ENCODE results near the gene TRIM8.
A peak's percentile ranks its signal among the peaks of the same experiment; 100 is the strongest.

The TRIM8 gene

DNA sequence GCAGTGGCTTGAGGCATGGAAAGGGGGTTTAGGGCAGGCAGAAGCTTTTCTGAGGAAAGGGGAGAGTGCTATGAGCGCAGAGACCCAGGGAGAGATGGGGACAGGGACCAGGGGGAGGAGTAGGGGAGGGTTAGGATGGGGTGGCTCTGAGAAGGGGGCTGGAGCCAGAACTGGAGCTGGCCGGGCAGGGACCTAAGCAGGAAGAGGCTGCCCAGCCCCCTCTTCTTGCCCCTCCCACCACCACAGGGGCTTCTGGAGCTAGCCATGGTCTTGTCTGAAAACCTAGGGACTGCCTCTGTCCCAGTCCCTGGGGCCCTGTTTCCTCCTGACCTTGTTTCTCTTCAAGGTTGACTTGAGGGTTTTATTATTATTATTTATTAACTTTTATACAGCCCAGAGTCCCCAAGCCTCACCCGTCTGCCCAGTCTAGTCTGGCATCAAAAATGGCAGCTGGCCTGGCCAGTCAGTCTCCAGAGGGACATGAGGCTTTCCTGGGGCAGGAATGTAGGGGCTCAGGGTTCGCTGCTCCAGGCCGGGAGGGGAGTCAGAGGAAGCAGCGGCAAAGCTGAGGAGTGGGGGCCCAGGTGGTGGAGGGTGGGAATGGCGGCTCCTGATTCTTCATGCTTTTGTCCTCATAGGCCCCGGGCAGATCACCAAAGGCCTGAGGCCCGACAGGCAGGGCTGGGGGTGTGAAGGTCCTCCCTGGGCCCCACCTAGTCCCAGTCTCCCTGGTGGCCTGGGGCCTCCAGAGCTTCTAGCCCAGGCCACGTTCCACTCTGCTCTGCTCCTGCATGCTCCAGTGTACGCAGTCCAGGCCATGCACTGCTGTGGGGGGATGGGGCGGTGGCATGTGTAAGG is 5.7 kb downstream of the TRIM8 start:
- peak overlapping the region; percentile 77 to 89 for H3K4me3 ChIP-seq (ENCODE audit: low read depth in 1 of 2, low read length in 2 of 2)
- peak overlapping the region; percentile 45 for H3K27ac ChIP-seq (ENCODE audit: low read depth, low read length)
- H3K36me3 ChIP-seq (ENCODE audit: control insufficient read depth in 1 of 2, insufficient read depth in 2 of 2, low read length in 2 of 2): peaks cover 23 to 47% of the 10 kb centered on the region in 2 donors
- no peaks in the 10 kb centered on the region for H3K9me3 ChIP-seq (ENCODE audit: control insufficient read depth in 1 of 2, low read length in 2 of 2)
- peaks cover 78 to 86% of the 10 kb centered on the region in 2 donors for H3K4me1 ChIP-seq (ENCODE audit: control insufficient read depth in 1 of 2, insufficient read depth in 2 of 2, low read length in 2 of 2)
- H3K27me3 ChIP-seq (ENCODE audit: control insufficient read depth in 1 of 2, insufficient read depth in 2 of 2, low read length in 2 of 2): no peaks in the 10 kb centered on the region
- H3K9ac ChIP-seq (ENCODE audit: low read depth in 1 of 2, low read length in 2 of 2): peak overlapping the region; percentile 39 to 97

DNA sequence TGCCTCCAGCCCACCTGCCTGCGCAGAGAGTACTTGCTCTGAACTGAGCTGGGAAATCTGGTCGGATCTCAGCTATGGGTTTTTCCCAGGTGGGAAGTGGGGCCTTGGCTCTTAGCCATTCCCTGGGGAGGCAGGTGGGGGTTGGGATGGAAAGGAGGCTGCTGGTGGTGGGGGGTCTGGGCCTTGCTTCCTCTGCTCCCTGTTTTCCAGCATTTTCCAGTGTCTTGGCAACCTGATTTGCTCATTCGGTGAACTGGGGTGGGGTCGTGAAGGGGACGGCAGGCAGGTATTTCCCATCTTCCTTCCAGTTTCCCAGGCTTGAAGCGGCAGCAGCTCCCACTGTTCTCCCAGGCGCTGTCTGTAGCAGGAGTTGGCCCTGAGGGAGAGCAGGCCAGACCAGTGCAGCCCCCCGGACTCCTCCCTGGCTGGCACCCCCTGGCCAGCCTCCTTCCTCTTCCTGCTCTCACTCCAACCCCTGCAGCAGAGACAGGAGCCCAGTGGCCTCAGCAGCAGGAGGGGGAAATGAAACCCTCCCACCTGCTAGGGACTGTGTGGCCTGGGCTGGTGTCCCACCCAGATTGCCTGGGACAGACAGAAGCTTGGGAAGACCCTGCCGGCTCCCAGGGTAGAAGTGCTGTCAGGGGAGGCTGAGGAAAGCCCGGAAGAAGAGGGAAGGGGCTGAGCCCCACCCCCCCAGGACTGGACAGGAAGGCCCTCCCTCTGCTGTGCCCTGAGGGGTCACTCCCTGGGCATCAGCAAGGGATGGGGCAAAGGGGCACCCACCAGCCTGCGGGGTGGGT is 6.6 kb downstream of the TRIM8 start:
- Histone ChIP-seq H3K27me3 (ENCODE audit: control insufficient read depth in 1 of 2, insufficient read depth in 2 of 2, low read length in 2 of 2) (no peaks in the 10 kb centered on the region), H3K4me1 (ENCODE audit: control insufficient read depth in 1 of 2, insufficient read depth in 2 of 2, low read length in 2 of 2) (peaks cover 83 to 84% of the 10 kb centered on the region in 2 donors), H3K9me3 (ENCODE audit: control insufficient read depth in 1 of 2, low read length in 2 of 2) (no peaks in the 10 kb centered on the region), H3K36me3 (ENCODE audit: control insufficient read depth in 1 of 2, insufficient read depth in 2 of 2, low read length in 2 of 2) (peaks cover 31 to 55% of the 10 kb centered on the region in 2 donors), H3K27ac (ENCODE audit: low read depth, low read length) (no peak overlapping the region), H3K9ac (ENCODE audit: low read depth in 1 of 2, low read length in 2 of 2) (peak overlapping the region; percentile 32 to 36), H3K4me3 (ENCODE audit: low read depth in 1 of 2, low read length in 2 of 2) (peak overlapping the region; percentile 16 to 41)

DNA sequence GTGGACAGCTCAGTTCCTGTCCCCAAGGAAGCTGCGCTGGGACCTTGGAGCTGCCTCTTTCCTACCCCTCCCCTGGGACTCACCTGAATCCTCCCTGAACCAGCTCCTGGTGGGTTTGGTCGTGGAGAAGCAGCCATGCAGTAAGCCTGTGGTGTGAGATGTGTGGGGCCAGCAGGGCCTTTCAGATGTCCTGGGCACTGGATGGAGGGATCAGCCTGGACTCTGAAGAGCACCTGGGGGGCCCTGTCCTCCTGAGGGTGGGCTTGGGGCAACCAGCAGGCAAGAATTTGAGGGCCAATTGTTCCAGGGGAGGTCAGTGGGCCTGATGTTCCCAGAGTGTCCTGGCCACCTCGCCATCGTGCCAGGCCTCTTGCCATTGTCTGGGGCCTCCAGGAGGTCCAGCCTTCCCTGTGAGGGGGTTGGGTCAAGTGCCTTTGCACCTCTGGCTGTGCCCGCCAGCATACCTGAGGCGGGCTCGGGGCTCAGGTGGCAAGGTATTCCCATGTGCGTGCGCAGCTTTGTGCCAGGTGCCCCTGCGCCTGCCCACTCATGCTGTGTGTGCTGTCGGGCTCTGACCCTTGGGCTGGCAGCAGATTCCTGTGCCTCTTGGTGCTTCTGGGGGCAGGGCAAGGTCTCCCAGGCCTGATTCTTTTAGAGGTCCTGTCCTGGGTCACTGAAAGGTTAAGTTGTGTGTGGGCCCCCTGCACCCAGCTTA is 7.3 kb downstream of the TRIM8 start:
- peaks cover 38 to 62% of the 10 kb centered on the region in 2 donors for H3K36me3 ChIP-seq (ENCODE audit: control insufficient read depth in 1 of 2, insufficient read depth in 2 of 2, low read length in 2 of 2)
- peaks cover 83 to 88% of the 10 kb centered on the region in 2 donors for H3K4me1 ChIP-seq (ENCODE audit: control insufficient read depth in 1 of 2, insufficient read depth in 2 of 2, low read length in 2 of 2)
- no peaks in the 10 kb centered on the region for H3K27me3 ChIP-seq (ENCODE audit: control insufficient read depth in 1 of 2, insufficient read depth in 2 of 2, low read length in 2 of 2)
- peak overlapping the region in 1 of 2 donors; percentile 5 for H3K4me3 ChIP-seq (ENCODE audit: low read depth in 1 of 2, low read length in 2 of 2)
- no peaks in the 10 kb centered on the region for H3K9me3 ChIP-seq (ENCODE audit: control insufficient read depth in 1 of 2, low read length in 2 of 2)
- H3K27ac ChIP-seq (ENCODE audit: low read depth, low read length): no peak overlapping the region
- peak overlapping the region; percentile 32 to 36 for H3K9ac ChIP-seq (ENCODE audit: low read depth in 1 of 2, low read length in 2 of 2)

DNA sequence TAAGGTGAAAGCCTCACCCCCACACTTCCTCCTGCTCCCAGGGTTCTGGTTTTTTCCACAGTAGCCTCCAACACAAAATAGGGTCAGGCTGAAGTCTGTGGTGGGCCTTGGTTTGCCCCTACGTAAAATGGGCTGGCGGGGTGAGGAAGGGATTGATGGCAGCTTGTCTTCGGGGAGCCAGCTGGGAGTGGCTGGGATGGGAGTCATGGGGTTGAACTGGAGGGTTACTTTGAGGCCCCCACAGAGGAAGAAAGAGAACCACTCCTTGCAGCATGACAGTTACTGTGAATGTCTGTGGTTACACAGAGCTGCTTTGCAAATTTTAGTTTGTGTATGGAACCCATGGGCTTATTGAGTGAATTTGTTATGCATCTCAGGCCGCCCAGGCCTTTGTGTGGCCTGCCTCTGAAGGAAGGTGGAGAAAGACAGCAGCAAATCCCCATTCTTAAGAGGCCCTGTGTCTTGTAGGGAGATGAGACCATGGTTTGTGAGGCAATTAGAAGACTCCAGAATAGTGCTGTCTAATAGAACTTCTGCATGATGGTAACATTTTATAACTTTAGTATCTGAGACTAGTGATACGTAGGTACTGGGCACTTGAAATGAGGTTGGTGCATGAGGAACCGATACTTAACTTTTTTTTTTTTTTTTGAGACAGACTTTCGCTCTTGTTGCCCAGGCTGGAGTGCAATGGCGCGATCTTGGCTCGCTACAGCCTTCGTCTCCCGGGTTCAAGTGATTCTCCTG is 8.1 kb downstream of the TRIM8 start:
- Histone ChIP-seq H3K9me3 (ENCODE audit: control insufficient read depth in 1 of 2, low read length in 2 of 2) (no peaks in the 10 kb centered on the region), H3K27me3 (ENCODE audit: control insufficient read depth in 1 of 2, insufficient read depth in 2 of 2, low read length in 2 of 2) (no peaks in the 10 kb centered on the region), H3K27ac (ENCODE audit: low read depth, low read length) (no peak overlapping the region), H3K4me1 (ENCODE audit: control insufficient read depth in 1 of 2, insufficient read depth in 2 of 2, low read length in 2 of 2) (peaks cover 82 to 88% of the 10 kb centered on the region in 2 donors), H3K4me3 (ENCODE audit: low read depth in 1 of 2, low read length in 2 of 2) (peak overlapping the region in 1 of 2 donors; percentile 19), H3K9ac (ENCODE audit: low read depth in 1 of 2, low read length in 2 of 2) (no peak overlapping the region), H3K36me3 (ENCODE audit: control insufficient read depth in 1 of 2, insufficient read depth in 2 of 2, low read length in 2 of 2) (peaks cover 42 to 69% of the 10 kb centered on the region in 2 donors)

DNA sequence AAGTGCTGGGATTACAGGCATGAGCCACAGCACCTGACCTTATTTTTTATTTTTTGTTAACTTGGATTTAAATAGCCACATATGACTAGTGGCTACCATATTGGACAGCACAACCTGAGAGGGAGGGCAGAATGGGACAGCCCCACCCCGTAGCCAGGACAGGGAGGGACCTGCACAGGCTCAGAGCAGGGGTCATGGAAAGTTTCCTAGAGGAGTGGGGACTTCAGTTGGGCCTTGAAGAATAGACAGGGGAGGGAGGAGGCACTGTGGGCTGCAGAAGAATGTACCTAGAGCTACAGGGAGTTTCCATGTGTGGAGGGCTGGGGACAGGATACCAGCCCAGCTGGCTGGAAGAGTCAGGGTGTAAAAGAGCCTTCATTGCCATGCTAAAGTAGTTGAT is 8.8 kb downstream of the TRIM8 start:
- peaks cover 37 to 68% of the 10 kb centered on the region in 2 donors for H3K36me3 ChIP-seq (ENCODE audit: control insufficient read depth in 1 of 2, insufficient read depth in 2 of 2, low read length in 2 of 2)
- no peak overlapping the region for H3K27ac ChIP-seq (ENCODE audit: low read depth, low read length)
- no peak overlapping the region for H3K9ac ChIP-seq (ENCODE audit: low read depth in 1 of 2, low read length in 2 of 2)
- H3K4me1 ChIP-seq (ENCODE audit: control insufficient read depth in 1 of 2, insufficient read depth in 2 of 2, low read length in 2 of 2): peaks cover 80 to 87% of the 10 kb centered on the region in 2 donors
- no peaks in the 10 kb centered on the region for H3K9me3 ChIP-seq (ENCODE audit: control insufficient read depth in 1 of 2, low read length in 2 of 2)
- H3K27me3 ChIP-seq (ENCODE audit: control insufficient read depth in 1 of 2, insufficient read depth in 2 of 2, low read length in 2 of 2): no peaks in the 10 kb centered on the region
- no peak overlapping the region for H3K4me3 ChIP-seq (ENCODE audit: low read depth in 1 of 2, low read length in 2 of 2)

DNA sequence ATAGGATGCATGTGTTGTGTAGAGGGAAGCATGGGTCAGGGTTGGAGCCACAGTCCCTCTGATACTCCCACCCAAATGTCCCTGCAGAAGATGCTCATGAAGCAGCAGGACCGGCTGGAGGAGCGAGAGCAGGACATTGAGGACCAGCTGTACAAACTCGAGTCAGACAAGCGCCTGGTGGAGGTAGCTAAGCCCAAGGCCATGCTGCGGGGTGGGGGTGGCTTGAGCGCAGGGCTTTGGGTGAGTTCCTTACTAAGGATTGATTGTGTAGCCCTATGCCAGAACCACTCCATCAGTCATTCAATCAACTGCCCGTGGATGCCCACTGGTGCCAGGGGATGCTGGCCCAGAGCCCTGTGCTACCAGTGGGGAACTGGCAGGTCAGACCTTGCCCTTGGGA is 10.3 kb downstream of the TRIM8 start:
- Histone ChIP-seq H3K4me1 (ENCODE audit: control insufficient read depth in 1 of 2, insufficient read depth in 2 of 2, low read length in 2 of 2) (peaks cover 74 to 79% of the 10 kb centered on the region in 2 donors), H3K27me3 (ENCODE audit: control insufficient read depth in 1 of 2, insufficient read depth in 2 of 2, low read length in 2 of 2) (no peaks in the 10 kb centered on the region)

DNA sequence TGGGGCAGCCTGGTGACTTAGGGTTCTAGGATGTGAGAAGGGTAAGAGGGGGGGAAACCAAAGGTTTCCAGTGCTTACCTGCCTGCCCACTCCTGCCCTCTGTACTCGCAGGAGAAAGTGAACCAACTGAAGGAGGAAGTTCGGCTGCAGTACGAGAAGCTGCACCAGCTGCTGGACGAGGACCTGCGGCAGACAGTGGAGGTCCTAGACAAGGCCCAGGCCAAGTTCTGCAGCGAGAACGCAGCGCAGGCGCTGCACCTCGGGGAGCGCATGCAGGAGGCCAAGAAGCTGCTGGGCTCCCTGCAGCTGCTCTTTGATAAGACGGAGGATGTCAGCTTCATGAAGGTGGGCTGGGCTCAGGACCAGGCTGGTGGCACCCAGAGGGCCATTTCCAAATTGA is 10.7 kb downstream of the TRIM8 start:
- H3K36me3 ChIP-seq (ENCODE audit: control insufficient read depth in 1 of 2, insufficient read depth in 2 of 2, low read length in 2 of 2): peaks cover 37 to 70% of the 10 kb centered on the region in 2 donors

More for the DNA sequence above, 10.3 kb downstream of the TRIM8 start:
- Histone ChIP-seq H3K4me3 (ENCODE audit: low read depth in 1 of 2, low read length in 2 of 2) (no peak overlapping the region), H3K9me3 (ENCODE audit: control insufficient read depth in 1 of 2, low read length in 2 of 2) (no peaks in the 10 kb centered on the region), H3K9ac (ENCODE audit: low read depth in 1 of 2, low read length in 2 of 2) (no peak overlapping the region), H3K36me3 (ENCODE audit: control insufficient read depth in 1 of 2, insufficient read depth in 2 of 2, low read length in 2 of 2) (peaks cover 37 to 70% of the 10 kb centered on the region in 2 donors), H3K27ac (ENCODE audit: low read depth, low read length) (no peak overlapping the region)

DNA sequence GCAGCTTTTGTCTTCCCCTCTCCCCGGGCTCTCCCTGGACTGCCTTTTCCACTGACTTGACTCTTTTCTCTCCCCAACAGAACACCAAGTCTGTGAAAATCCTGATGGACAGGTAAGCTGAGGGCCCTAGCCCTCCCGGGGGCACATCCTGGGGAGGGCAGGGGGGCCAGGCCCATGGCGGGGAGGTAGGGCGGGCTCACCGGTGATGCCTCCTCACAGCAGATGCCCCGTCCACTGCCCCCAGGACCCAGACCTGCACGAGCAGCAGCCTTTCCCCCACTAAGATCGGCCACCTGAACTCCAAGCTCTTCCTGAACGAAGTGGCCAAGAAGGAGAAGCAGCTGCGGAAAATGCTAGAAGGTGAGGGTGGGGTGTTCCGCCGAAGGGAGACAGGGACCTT is 11.7 kb downstream of the TRIM8 start:
- peaks cover 37 to 66% of the 10 kb centered on the region in 2 donors for H3K36me3 ChIP-seq (ENCODE audit: control insufficient read depth in 1 of 2, insufficient read depth in 2 of 2, low read length in 2 of 2)
- H3K4me3 ChIP-seq (ENCODE audit: low read depth in 1 of 2, low read length in 2 of 2): no peak overlapping the region
- H3K27me3 ChIP-seq (ENCODE audit: control insufficient read depth in 1 of 2, insufficient read depth in 2 of 2, low read length in 2 of 2): no peaks in the 10 kb centered on the region
- no peak overlapping the region for H3K27ac ChIP-seq (ENCODE audit: low read depth, low read length)
- no peak overlapping the region for H3K9ac ChIP-seq (ENCODE audit: low read depth in 1 of 2, low read length in 2 of 2)
- no peaks in the 10 kb centered on the region for H3K9me3 ChIP-seq (ENCODE audit: control insufficient read depth in 1 of 2, low read length in 2 of 2)
- H3K4me1 ChIP-seq (ENCODE audit: control insufficient read depth in 1 of 2, insufficient read depth in 2 of 2, low read length in 2 of 2): peaks cover 69 to 75% of the 10 kb centered on the region in 2 donors

More for the DNA sequence above, 10.7 kb downstream of the TRIM8 start:
- H3K4me3 ChIP-seq (ENCODE audit: low read depth in 1 of 2, low read length in 2 of 2): no peak overlapping the region
- no peak overlapping the region for H3K9ac ChIP-seq (ENCODE audit: low read depth in 1 of 2, low read length in 2 of 2)
- no peaks in the 10 kb centered on the region for H3K27me3 ChIP-seq (ENCODE audit: control insufficient read depth in 1 of 2, insufficient read depth in 2 of 2, low read length in 2 of 2)
- H3K27ac ChIP-seq (ENCODE audit: low read depth, low read length): no peak overlapping the region
- peaks cover 70 to 75% of the 10 kb centered on the region in 2 donors for H3K4me1 ChIP-seq (ENCODE audit: control insufficient read depth in 1 of 2, insufficient read depth in 2 of 2, low read length in 2 of 2)
- H3K9me3 ChIP-seq (ENCODE audit: control insufficient read depth in 1 of 2, low read length in 2 of 2): no peaks in the 10 kb centered on the region

DNA sequence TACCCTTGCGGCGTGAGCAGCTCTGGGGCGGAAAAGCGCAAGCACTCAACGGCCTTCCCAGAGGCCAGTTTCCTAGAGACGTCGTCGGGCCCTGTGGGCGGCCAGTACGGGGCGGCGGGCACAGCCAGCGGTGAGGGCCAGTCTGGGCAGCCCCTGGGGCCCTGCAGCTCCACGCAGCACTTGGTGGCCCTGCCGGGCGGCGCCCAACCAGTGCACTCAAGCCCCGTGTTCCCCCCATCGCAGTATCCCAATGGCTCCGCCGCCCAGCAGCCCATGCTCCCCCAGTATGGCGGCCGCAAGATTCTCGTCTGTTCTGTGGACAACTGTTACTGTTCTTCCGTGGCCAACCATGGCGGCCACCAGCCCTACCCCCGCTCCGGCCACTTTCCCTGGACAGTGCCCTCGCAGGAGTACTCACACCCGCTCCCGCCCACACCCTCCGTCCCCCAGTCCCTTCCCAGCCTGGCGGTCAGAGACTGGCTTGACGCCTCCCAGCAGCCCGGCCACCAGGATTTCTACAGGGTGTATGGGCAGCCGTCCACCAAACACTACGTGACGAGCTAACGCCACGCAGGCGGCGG is 12.6 kb downstream of the TRIM8 start:
- Histone ChIP-seq H3K27ac (ENCODE audit: low read depth, low read length) (no peak overlapping the region), H3K36me3 (ENCODE audit: control insufficient read depth in 1 of 2, insufficient read depth in 2 of 2, low read length in 2 of 2) (peaks cover 37 to 57% of the 10 kb centered on the region in 2 donors)

More for the DNA sequence above, 12.6 kb downstream of the TRIM8 start:
- Histone ChIP-seq H3K4me1 (ENCODE audit: control insufficient read depth in 1 of 2, insufficient read depth in 2 of 2, low read length in 2 of 2) (peaks cover 69 to 74% of the 10 kb centered on the region in 2 donors), H3K27me3 (ENCODE audit: control insufficient read depth in 1 of 2, insufficient read depth in 2 of 2, low read length in 2 of 2) (no peaks in the 10 kb centered on the region), H3K4me3 (ENCODE audit: low read depth in 1 of 2, low read length in 2 of 2) (no peak overlapping the region), H3K9me3 (ENCODE audit: control insufficient read depth in 1 of 2, low read length in 2 of 2) (no peaks in the 10 kb centered on the region), H3K9ac (ENCODE audit: low read depth in 1 of 2, low read length in 2 of 2) (no peak overlapping the region)

Data from duodenal mucosa (tissue), 2 donors.